Fibroblast of pulmonary artery (primary cell): ENCODE data around the gene BAZ1B.
"Not testable (repeated sequence)": the region's sequence is repeated elsewhere in the genome, so short reads cannot be mapped to it uniquely, and the experiment has no call there.

ENCODE experiments used
- DNase-seq: peaks from one replicate; pipeline ENCODE4 v3.0.0-alpha.2; 2010; ENCODE audit warnings: low read depth
- H3K4me3 ChIP-seq: replicated peaks from 2 replicates; pipeline ENCODE4 v1.5.1; 2011; ENCODE audit warnings: low read depth, mild to moderate bottlenecking, control low read depth, low read length, moderate library complexity
- CTCF ChIP-seq: IDR thresholded peaks from 2 replicates; pipeline ENCODE4 v1.5.1; 2011; ENCODE audit warnings: mild to moderate bottlenecking, control low read depth, low read length, inconsistent platforms; ENCODE audit errors: missing control alignments

Gene BAZ1B

GRCh38 chr7:73483171-73483570 lies 38.9 kb downstream of the BAZ1B start:
- DNase-seq = no peak
- no peak for TF ChIP-seq CTCF
- H3K4me3 ChIP-seq = no peak overlapping the region

GRCh38 chr7:73482746-73483145 lies 39.3 kb downstream of the BAZ1B start:
- H3K4me3 ChIP-seq = no peak overlapping the region
- DNase-seq = no peak
- no peak for TF ChIP-seq CTCF

- not testable (repeated sequence) for H3K4me3 ChIP-seq, DNase-seq
These were observed 40.6 kb downstream of the BAZ1B start for GRCh38 chr7:73481521-73481920.

DNA sequence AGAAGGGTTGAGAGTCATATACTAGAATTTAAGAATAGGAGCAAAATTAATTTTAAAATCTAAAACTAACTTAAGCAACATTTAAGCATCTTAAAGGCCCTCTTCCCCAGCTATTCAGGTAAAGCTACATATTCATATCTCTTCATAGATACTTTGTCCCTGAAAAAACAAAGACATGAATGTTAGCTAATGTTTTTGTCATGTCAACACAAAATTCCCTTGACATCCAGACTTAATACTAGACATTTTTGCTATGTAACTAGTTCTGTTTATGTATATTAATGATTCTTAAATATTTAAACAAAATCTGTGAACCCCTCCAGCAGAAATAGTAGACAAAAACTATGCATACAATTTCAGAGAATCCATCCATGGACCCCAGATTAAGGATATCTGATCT lies 43.5 kb downstream of the BAZ1B start:
- DNase-seq = no peak
- H3K4me3 ChIP-seq = no peak overlapping the region
- TF ChIP-seq CTCF = no peak

DNA sequence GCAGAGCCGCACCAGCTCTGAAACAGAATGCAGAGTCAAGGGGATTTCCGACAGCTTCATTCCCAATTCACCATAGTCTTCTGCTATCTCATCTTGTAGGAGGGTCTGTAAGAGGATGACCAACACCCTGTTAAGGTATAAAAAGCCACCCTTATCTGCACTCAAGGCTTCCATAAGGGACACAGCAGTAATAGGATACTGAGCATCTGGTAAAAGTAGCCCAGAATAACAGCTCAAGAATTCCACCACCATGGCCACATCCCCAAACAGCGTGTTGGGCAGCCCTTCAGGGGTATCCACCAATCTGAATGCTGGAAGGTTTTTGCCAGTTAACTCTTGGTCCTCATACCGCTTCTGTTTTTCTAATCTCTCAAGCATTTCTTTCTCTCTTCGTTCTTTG lies 44.7 kb downstream of the BAZ1B start:
- H3K4me3 ChIP-seq = no peak overlapping the region
- DNase-seq = no peak
- TF ChIP-seq CTCF = no peak

- no peak overlapping the region for H3K4me3 ChIP-seq
- DNase-seq = no peak
- no peak for TF ChIP-seq CTCF
These were observed 51.9 kb downstream of the BAZ1B start for GRCh38 chr7:73470208-73470607.

DNA sequence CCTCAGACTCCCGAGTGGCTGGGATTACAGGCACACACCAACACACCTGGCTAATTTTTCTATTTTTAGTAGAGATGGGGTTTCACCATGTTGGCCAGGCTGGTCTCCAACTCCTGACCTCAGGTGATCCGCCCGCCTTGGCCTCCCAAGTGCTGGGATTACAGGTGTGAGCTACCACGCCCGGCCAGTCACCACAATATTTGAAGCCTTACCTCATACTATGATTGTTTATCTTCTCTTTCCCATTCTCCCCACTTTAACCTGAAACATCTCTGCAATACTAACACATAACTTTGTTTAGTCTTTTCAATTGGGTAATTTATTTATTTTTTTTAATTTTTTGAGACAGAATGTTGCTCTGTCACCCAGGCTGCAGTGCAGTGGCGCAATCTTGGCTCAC lies 55.0 kb downstream of the BAZ1B start:
- not testable (repeated sequence) for DNase-seq, H3K4me3 ChIP-seq

- DNase-seq = no peak
- no peak overlapping the region for H3K4me3 ChIP-seq
- TF ChIP-seq CTCF = no peak
These were observed 56.0 kb downstream of the BAZ1B start for GRCh38 chr7:73466112-73466511.
